ENCODE data around the gene PALM2AKAP2.

DNA sequence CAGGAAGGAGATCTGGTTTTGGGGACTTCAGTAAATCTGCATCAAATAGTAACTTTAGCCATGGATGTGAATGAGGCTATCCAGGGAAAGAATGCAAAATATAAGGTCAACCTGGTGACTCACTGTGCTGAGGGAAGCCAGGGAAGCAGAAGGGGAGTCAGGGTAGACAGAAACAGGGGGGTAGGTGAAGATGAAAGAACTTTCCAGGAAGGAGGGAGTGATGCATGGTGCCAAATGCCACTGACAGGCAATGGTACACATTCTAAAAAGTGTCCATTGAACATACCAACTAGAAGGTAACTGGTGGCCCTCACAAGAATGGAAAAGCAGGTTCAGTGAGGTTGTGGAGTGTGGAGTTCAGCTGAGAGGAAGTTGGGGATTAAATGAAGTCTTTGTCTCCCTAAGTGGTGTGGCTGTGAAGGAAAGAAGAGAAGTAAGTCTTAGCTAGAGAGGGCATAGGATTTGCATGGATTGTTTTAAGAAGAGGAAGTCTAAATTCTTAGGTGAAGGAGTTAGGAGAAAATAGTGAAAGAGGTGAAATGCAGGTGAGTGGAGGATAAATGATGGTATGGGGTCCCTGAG lies 35.5 kb downstream of the PALM2AKAP2 start:
- TF ChIP-seq, protein P1, sequence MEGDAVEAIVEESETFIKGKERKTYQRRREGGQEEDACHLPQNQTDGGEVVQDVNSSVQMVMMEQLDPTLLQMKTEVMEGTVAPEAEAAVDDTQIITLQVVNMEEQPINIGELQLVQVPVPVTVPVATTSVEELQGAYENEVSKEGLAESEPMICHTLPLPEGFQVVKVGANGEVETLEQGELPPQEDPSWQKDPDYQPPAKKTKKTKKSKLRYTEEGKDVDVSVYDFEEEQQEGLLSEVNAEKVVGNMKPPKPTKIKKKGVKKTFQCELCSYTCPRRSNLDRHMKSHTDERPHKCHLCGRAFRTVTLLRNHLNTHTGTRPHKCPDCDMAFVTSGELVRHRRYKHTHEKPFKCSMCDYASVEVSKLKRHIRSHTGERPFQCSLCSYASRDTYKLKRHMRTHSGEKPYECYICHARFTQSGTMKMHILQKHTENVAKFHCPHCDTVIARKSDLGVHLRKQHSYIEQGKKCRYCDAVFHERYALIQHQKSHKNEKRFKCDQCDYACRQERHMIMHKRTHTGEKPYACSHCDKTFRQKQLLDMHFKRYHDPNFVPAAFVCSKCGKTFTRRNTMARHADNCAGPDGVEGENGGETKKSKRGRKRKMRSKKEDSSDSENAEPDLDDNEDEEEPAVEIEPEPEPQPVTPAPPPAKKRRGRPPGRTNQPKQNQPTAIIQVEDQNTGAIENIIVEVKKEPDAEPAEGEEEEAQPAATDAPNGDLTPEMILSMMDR (IDR thresholded peaks at IDR 0.05): no peak
- TF ChIP-seq POLR2A (IDR thresholded peaks at IDR 0.05): no peak
